NB4 (cell line): Measurements from ENCODE around the gene FBXO21.

ENCODE experiments used
- CTCF ChIP-seq: IDR thresholded peaks from one replicate; pipeline ENCODE4 v1.5.1; 2012; ENCODE audit warnings: low read depth, low read length
- MAX ChIP-seq: IDR thresholded peaks from 2 replicates; pipeline ENCODE4 v1.6.1; 2011; ENCODE audit warnings: low read depth, low read length
- POLR2A ChIP-seq: IDR thresholded peaks from 2 replicates; pipeline ENCODE4 v1.6.1; 2011; ENCODE audit warnings: mild to moderate bottlenecking; ENCODE audit not compliant: insufficient read length; ENCODE audit errors: extremely low read depth

GRCh38 chr12:117125767-117126166 is 64.5 kb downstream of the FBXO21 start:
- TF ChIP-seq CTCF (no peak), MAX (no peak), POLR2A (no peak)
